NCI-H2196 treated with DMSO at 0.1 percent for 48 hours (cell line): Measurements from ENCODE around the gene MOGAT1.
"Not testable (repeated sequence)": the region's sequence is repeated elsewhere in the genome, so short reads cannot be mapped to it uniquely, and the experiment has no call there.

Experiments used
- DNase-seq: peaks from one replicate; lab custom pipeline; 2025; ENCODE audit not compliant: unreplicated experiment; lab: John Stamatoyannopoulos, UW

Gene MOGAT1

GRCh38 chr2:222738809-222739208 is 67.4 kb downstream of the MOGAT1 start:
- DNase-seq = no peak

- DNase-seq = no peak
These were observed 68.5 kb downstream of the MOGAT1 start for GRCh38 chr2:222739939-222740338.

- DNase-seq = no peak
These were observed 71.9 kb downstream of the MOGAT1 start for GRCh38 chr2:222743251-222743812.

- DNase-seq = no peak
These were observed 74.5 kb downstream of the MOGAT1 start for GRCh38 chr2:222745836-222746559.

- DNase-seq = no peak
These were observed 76.2 kb downstream of the MOGAT1 start for GRCh38 chr2:222747526-222748160.

- no peak for DNase-seq
These were observed 79.1 kb downstream of the MOGAT1 start for GRCh38 chr2:222750533-222750932.

- no peak for DNase-seq
These were observed 79.8 kb downstream of the MOGAT1 start for GRCh38 chr2:222751238-222751637.

GRCh38 chr2:222751821-222752719 is 80.6 kb downstream of the MOGAT1 start:
- no peak for DNase-seq

- no peak for DNase-seq
These were observed 81.3 kb downstream of the MOGAT1 start for GRCh38 chr2:222752746-222753145.

- DNase-seq = peak; percentile 83
These were observed 81.9 kb downstream of the MOGAT1 start for GRCh38 chr2:222753251-222753824.

- DNase-seq = no peak
These were observed 83.0 kb downstream of the MOGAT1 start for GRCh38 chr2:222754324-222754930.

- not testable (repeated sequence) for DNase-seq
These were observed 84.1 kb downstream of the MOGAT1 start for GRCh38 chr2:222755593-222755992.

GRCh38 chr2:222756362-222756831 is 84.9 kb downstream of the MOGAT1 start:
- no peak for DNase-seq

GRCh38 chr2:222756951-222757650 is 85.6 kb downstream of the MOGAT1 start:
- DNase-seq = no peak
